Measurements from ENCODE around the gene CLECL1. TPM values are rescaled to one million over a fixed set of nuclear protein-coding genes. Genes with fewer than 3 reads are reported as not detected.
A peak's percentile ranks its signal among the peaks of the same experiment; 100 is the strongest.

CLECL1 gene
- total RNA-seq, 2 experiments from 2014 or later = 73.3 to 114 TPM

DNA sequence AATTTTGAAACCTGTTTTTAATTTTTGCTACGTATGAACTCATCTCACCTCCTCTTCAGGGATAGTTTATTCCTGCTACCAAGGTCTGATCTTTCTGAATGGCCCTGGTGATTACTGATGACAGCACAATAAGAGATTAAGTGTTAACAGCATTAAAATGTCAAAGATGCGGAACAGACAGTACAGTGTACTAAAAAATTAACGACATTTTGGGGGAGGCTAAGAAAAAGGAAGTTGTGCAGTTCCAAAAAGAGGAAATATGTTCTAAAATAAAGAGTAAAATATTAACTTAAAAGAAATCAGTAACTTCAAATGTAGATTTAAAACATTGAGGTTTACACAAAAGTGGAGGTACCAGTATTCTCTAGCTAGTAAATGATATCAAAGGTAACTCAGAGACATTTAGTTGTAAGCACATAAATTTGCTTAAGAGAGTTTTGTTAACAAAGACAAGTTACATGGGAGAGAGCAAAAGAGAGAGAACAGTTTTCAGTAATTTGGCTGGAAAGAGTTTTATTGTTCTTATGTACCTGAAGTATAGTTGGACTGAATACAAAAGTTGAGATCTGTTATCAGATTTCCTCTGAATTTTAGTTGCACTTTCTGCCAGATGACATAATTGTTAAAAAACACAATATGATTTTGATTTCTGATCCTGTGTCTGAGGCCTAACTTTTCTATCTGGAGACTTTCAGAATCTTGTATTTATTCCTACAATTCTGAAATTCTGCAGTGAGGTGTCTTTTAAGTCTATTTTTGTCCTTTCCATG lies 4.2 kb upstream of the CLECL1 start:
- DNase-seq (ENCODE audit: low spot score) = peak; percentile 73
- peak overlapping the region; percentile 99 for H3K27ac ChIP-seq (ENCODE audit: low read depth, low read length, poor library complexity, severe bottlenecking)
- H3K9me2 ChIP-seq (ENCODE audit: insufficient read depth, low read length) = no peaks in the 10 kb centered on the region
- H3K4me1 ChIP-seq (ENCODE audit: insufficient read depth, low read length, poor library complexity, severe bottlenecking) = peaks cover 79% of the 10 kb centered on the region
- peaks cover 7% of the 10 kb centered on the region; the same call in 1 of the 2 replicates for H3K36me3 ChIP-seq (ENCODE audit: insufficient read depth, low read length)
- peaks cover 22% of the 10 kb centered on the region for H3K79me2 ChIP-seq (ENCODE audit: insufficient read depth, low read depth, low read length)
- H4K20me1 ChIP-seq (ENCODE audit: insufficient read depth, low read length) = no peaks in the 10 kb centered on the region
- H2AFZ ChIP-seq (ENCODE audit: low read length) = peak overlapping the region; percentile 72
- H3K4me2 ChIP-seq (ENCODE audit: low read length) = peak overlapping the region; percentile 67
- BruUV-seq (replicated peaks) = TSS peak; percentile 31
- ChIA-PET CTCF (ENCODE audit: unreplicated experiment) (no interaction called here), POLR2A (interaction anchor here (0.6 to 1.4 kb wide), 9 partner anchors 11 to 637 kb away, joined by 3 to 10 read pairs (median 3); partner anchors contain the start of genes CD69 and CLEC2D)
- TF ChIP-seq EZH2phosphoT487 (IDR thresholded peaks at IDR 0.05; ENCODE audit: borderline replicate concordance, low read depth, low read length) = no peak
- TF ChIP-seq, protein P1, sequence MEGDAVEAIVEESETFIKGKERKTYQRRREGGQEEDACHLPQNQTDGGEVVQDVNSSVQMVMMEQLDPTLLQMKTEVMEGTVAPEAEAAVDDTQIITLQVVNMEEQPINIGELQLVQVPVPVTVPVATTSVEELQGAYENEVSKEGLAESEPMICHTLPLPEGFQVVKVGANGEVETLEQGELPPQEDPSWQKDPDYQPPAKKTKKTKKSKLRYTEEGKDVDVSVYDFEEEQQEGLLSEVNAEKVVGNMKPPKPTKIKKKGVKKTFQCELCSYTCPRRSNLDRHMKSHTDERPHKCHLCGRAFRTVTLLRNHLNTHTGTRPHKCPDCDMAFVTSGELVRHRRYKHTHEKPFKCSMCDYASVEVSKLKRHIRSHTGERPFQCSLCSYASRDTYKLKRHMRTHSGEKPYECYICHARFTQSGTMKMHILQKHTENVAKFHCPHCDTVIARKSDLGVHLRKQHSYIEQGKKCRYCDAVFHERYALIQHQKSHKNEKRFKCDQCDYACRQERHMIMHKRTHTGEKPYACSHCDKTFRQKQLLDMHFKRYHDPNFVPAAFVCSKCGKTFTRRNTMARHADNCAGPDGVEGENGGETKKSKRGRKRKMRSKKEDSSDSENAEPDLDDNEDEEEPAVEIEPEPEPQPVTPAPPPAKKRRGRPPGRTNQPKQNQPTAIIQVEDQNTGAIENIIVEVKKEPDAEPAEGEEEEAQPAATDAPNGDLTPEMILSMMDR (conservative IDR thresholded peaks at IDR 0.05; ENCODE audit: low read length) = no peak
- intact Hi-C loops (cut with micrococcal nuclease; ENCODE audit: unreplicated experiment) = loop anchor here (10.0 kb wide), 1 partner anchor 1042 kb away; the partner anchor contains the start of gene RIMKLB
- H3K9me3 ChIP-seq (ENCODE audit: low read length) = peaks cover 7% of the 10 kb centered on the region; the same call in 1 of the 2 replicates
- peak overlapping the region; percentile 32 for H3K4me3 ChIP-seq (ENCODE audit: low read depth, low read length, poor library complexity, severe bottlenecking)

DNA sequence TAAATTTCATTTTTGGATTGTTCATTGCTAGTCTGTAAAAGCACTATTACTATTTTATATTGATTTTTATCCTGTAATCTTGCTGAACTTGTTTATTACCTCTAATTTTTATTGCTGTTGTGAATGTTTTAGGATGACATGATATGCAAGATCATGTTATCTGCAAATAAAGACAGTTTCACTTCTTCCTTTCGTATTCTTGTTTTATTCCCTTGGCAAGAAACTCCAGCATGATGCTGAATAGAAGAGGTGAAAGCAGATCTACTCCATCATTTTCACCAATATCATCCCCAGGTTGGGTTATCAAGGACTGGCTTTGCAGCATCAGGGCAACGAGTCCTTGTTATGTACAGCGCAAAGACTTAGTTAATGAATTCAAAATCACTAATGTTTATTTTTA lies 2.7 kb upstream of the CLECL1 start:
- Histone ChIP-seq H3K4me3 (ENCODE audit: low read depth, low read length, poor library complexity, severe bottlenecking) (no peak overlapping the region), H3K36me3 (ENCODE audit: insufficient read depth, low read length) (peaks cover 7% of the 10 kb centered on the region; the same call in 1 of the 2 replicates), H2AFZ (ENCODE audit: low read length) (no peak overlapping the region), H3K27ac (ENCODE audit: low read depth, low read length, poor library complexity, severe bottlenecking) (peak overlapping the region; percentile 46), H3K4me1 (ENCODE audit: insufficient read depth, low read length, poor library complexity, severe bottlenecking) (peaks cover 68% of the 10 kb centered on the region), H3K9me3 (ENCODE audit: low read length) (peaks cover 7% of the 10 kb centered on the region; the same call in 1 of the 2 replicates), H3K79me2 (ENCODE audit: insufficient read depth, low read depth, low read length) (peaks cover 37% of the 10 kb centered on the region), H4K20me1 (ENCODE audit: insufficient read depth, low read length) (no peaks in the 10 kb centered on the region), H3K9me2 (ENCODE audit: insufficient read depth, low read length) (no peaks in the 10 kb centered on the region), H3K4me2 (ENCODE audit: low read length) (peak overlapping the region; percentile 12)
- TF ChIP-seq, protein P1 (conservative IDR thresholded peaks at IDR 0.05; ENCODE audit: low read length) = no peak
- no peak for TF ChIP-seq EZH2phosphoT487 (IDR thresholded peaks at IDR 0.05; ENCODE audit: borderline replicate concordance, low read depth, low read length)
- no TSS peak for BruUV-seq (replicated peaks)
- intact Hi-C loops (cut with micrococcal nuclease; ENCODE audit: unreplicated experiment) = loop anchor here (10.0 kb wide), 1 partner anchor 1041 kb away; the partner anchor contains the start of gene RIMKLB
- ChIA-PET CTCF (ENCODE audit: unreplicated experiment) (no interaction called here), POLR2A (interaction anchor here (0.7 to 2.8 kb wide), 4 partner anchors 13 to 66 kb away, joined by 3 to 16 read pairs (median 4); partner anchors contain the start of gene CLEC2D)
- DNase-seq (ENCODE audit: low spot score) = no peak
